ENCODE measurements around the gene SPART. TPM values are rescaled to one million over a fixed set of nuclear protein-coding genes. Genes with fewer than 3 reads are reported as not detected.

The SPART gene
- total and polyA plus RNA-seq, 2 of the 8 experiments (the other 6 are each of a cell fraction or from before 2014, with no cell fraction given): 27.2 to 74.1 TPM

DNA sequence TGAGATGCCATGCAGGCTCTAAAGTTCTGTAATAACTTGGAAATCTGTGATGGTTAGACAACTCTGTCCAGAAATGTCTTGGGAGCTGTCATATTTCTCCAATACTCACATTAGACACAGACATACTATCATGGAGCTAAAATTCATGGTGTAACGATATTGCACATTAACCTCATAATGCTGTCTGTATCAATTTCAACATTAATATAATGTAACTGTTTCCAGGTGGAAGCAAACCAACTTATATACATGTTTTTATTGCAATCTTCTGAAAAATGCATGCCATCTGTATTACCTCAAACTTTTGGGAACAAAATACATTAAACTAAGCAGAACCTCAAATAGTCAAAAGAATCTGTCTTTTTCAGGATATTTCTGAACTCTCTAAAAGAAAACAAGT lies 14.7 kb upstream of the SPART start:
- DNase-seq (ENCODE audit: low read depth in 1 of 2, low spot score in 2 of 2): no peak
- 93% methylated on average over 1 of the region's 1 CpG; no CpG with 5 or more reads in 1 of the 2 experiments for WGBS, 2 experiments (ENCODE audit: extremely low coverage in 1 of 2, insufficient coverage in 1 of 2, insufficient read length in 1 of 2, insufficient replicate concordance in 2 of 2, low coverage in 1 of 2, low lambda C conversion rate in 2 of 2, missing lambda C conversion rate in 1 of 2)
- CTCF ChIA-PET (ENCODE audit: partially characterized antibody): interaction anchor here (0.8 to 1.1 kb wide), 3 partner anchors 14 to 78 kb away, joined by 3 read pairs; no protein-coding TSS in a partner anchor

More for the DNA sequence above, 14.7 kb upstream of the SPART start:
- H2BK15ac ChIP-seq (ENCODE audit: low read length): no peak overlapping the region
- H3K27ac ChIP-seq (ENCODE audit: low read depth, low read length): no peak overlapping the region
- H3K4me1 ChIP-seq (replicated peaks in 1 of 4; ENCODE audit: control insufficient read depth in 3 of 4, insufficient read depth in 4 of 4, low read length in 3 of 4): no peaks in the 10 kb centered on the region
- no peaks in the 10 kb centered on the region for H3K9me3 ChIP-seq (ENCODE audit: insufficient read depth in 2 of 2, low read depth in 1 of 2, low read length in 1 of 2)
- H3K56ac ChIP-seq (replicated peaks; ENCODE audit: insufficient read length, low read depth, low read length): no peak overlapping the region
- no peak overlapping the region for H2BK5ac ChIP-seq (ENCODE audit: low read depth, low read length)
- FAIRE-seq: no peak
- no peak overlapping the region for H2BK20ac ChIP-seq (ENCODE audit: low read length)
- POLR2A ChIA-PET (ENCODE audit: partially characterized antibody): no interaction called here
- no peaks in the 10 kb centered on the region; a peak in 1 of 8 replicates for H3K36me3 ChIP-seq (ENCODE audit: control insufficient read depth in 2 of 4, insufficient read depth in 4 of 4, low read length in 3 of 4)
- H3K23ac ChIP-seq (ENCODE audit: insufficient read length): no peak overlapping the region
- H2BK120ac ChIP-seq (replicated peaks; ENCODE audit: low read depth, low read length): no peak overlapping the region
- no peak overlapping the region for H4K8ac ChIP-seq (ENCODE audit: extremely low read depth, insufficient read depth, low read length)
- no peak overlapping the region for H3K4me2 ChIP-seq (ENCODE audit: insufficient read depth in 1 of 2, low read depth in 2 of 2, low read length in 2 of 2)
- H2AK5ac ChIP-seq (ENCODE audit: low read depth, low read length): no peak overlapping the region
- H3K79me1 ChIP-seq (ENCODE audit: low read depth, low read length): no peaks in the 10 kb centered on the region
- TF ChIP-seq JUN (IDR thresholded peaks at IDR 0.05; ENCODE audit: low read depth, low read length) (no peak), EP300 (IDR thresholded peaks at IDR 0.05; ENCODE audit: borderline replicate concordance in 1 of 2, low read depth in 2 of 2, low read length in 2 of 2) (no peak), MAFK (IDR thresholded peaks at IDR 0.05; ENCODE audit: low read depth, low read length) (no peak), KDM4A (IDR thresholded peaks at IDR 0.05; ENCODE audit: low read depth, low read length, severe bottlenecking) (no peak), TAF7 (optimal IDR thresholded peaks at IDR 0.05; ENCODE audit: borderline replicate concordance, low read depth, low read length) (no peak), SP1 (IDR thresholded peaks at IDR 0.05; ENCODE audit: low read depth, low read length) (no peak)
- H4K20me1 ChIP-seq (replicated peaks in 1 of 2; ENCODE audit: control insufficient read depth in 1 of 2, insufficient read depth in 2 of 2, low read length in 2 of 2): no peaks in the 10 kb centered on the region
- H3K4me3 ChIP-seq (ENCODE audit: extremely low read depth in 1 of 4, insufficient read depth in 2 of 4, low read depth in 3 of 4, low read length in 4 of 4): no peak overlapping the region
- H3K4ac ChIP-seq (replicated peaks; ENCODE audit: insufficient read length, low read depth, low read length): no peak overlapping the region
- H3K9ac ChIP-seq (replicated peaks in 1 of 4; ENCODE audit: extremely low read depth in 1 of 4, low read depth in 3 of 4, low read length in 3 of 4): no peak overlapping the region
- H4K5ac ChIP-seq (ENCODE audit: insufficient read length, low read depth, low read length): no peak overlapping the region
- no peak overlapping the region for H3K18ac ChIP-seq (ENCODE audit: extremely low read depth, low read length)
- no peak overlapping the region for H2BK12ac ChIP-seq (ENCODE audit: low read depth, low read length)
- no peak overlapping the region for H4K91ac ChIP-seq (replicated peaks; ENCODE audit: insufficient read length, low read length)
- H2AFZ ChIP-seq (ENCODE audit: low read length): no peak overlapping the region
- no peak overlapping the region for H3K14ac ChIP-seq (ENCODE audit: insufficient read length)
- no peaks in the 10 kb centered on the region for H3K27me3 ChIP-seq (replicated peaks in 1 of 4; ENCODE audit: control insufficient read depth in 3 of 4, extremely low read depth in 1 of 4, insufficient read depth in 3 of 4, low read length in 3 of 4)
- no peaks in the 10 kb centered on the region for H3K79me2 ChIP-seq (ENCODE audit: control insufficient read depth in 1 of 2, insufficient read depth in 2 of 2, low read length in 2 of 2)
- no peaks in the 10 kb centered on the region for H3K23me2 ChIP-seq (ENCODE audit: low read depth, low read length)

Measured in H1 (cell line).